GM21528 (cell line): ENCODE data around the gene PHACTR3.

Source experiments
- ATAC-seq: cut with Tn5 transposase; IDR thresholded peaks from one replicate; pipeline ENCODE4 v1.9.1; 2021; ENCODE audit warnings: mild to moderate bottlenecking, moderate library complexity; ENCODE audit not compliant: unreplicated experiment, low FRiP score

Gene PHACTR3

DNA sequence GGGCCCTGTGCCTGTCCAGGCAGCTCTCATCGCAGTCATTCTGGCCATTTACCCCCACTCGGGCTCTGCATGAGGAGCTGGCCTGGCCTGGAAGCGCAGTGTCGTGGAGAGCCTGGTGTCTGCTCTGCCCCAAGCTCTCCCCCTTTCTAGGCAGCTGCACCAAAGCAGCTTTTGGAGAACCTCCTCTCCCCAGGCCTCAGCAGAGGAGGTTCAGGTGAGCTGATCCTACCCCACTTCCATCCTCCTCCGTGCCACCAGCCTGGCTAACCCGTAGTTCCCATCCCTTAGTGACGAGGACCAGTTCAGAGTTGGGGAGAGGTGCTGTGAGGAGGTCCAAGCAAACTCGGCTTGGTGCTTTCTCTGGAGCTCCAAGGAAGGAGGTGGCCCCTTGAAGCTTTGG lies 30.5 kb upstream of the PHACTR3 start:
- no peak for ATAC-seq

DNA sequence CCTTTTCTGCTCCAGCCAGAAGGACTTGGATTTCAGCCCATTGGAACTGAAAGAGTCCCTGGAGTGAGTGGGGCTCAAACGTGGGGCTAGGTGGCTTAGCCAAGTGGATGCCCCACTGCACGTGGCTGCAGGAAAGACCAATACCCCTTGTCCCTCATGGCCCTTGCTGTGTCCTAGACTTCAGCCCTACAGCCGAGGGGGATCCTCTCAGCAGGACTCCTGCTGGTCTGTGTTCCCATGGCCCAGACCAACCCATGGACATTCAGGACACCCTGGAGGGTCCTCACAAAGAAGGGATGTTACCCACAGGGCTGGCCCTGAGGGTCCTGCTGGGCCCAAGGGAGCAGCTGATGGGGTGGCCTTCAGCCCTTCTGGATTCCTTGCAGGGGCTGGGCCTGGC lies 30.0 kb upstream of the PHACTR3 start:
- no peak for ATAC-seq

DNA sequence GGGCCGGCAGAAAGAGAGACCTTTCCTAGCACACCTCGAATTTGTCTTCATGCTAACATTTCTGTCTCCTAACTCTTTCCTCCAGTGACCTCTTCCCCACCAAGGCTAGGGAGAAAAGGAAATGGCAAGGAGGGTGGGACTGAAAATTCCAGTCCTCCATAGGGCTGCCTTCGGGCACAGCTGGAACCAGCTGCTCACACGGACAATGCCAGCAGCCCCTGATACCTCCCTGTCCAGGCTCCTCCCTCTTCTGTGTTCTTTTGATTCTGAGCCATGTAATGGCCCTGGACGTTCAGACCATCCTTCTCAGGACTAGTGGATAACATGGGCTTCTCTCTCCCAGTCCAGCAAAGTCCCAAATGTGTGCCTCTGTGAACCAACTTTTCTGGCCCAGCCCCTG lies 29.1 kb upstream of the PHACTR3 start:
- no peak for ATAC-seq

DNA sequence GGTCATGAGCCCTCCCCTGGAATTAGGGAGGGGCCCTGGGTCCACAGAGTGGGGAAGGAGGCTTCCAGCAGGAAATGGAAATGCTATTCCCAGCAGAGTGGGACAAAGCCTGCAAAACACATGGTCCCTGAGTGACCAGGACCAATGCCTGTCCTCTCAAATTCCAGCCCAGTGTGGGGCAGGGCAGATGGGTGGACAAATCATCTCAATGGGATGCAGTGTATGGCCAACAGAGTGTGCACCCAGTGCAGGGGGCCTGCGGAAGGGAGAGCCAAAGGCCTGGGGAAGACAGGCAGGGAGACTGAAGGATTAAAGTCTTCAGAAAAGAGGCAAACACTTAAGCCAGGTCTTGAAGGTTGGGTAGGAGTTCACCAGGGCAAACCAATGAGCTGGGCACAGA lies 28.7 kb upstream of the PHACTR3 start:
- no peak for ATAC-seq

DNA sequence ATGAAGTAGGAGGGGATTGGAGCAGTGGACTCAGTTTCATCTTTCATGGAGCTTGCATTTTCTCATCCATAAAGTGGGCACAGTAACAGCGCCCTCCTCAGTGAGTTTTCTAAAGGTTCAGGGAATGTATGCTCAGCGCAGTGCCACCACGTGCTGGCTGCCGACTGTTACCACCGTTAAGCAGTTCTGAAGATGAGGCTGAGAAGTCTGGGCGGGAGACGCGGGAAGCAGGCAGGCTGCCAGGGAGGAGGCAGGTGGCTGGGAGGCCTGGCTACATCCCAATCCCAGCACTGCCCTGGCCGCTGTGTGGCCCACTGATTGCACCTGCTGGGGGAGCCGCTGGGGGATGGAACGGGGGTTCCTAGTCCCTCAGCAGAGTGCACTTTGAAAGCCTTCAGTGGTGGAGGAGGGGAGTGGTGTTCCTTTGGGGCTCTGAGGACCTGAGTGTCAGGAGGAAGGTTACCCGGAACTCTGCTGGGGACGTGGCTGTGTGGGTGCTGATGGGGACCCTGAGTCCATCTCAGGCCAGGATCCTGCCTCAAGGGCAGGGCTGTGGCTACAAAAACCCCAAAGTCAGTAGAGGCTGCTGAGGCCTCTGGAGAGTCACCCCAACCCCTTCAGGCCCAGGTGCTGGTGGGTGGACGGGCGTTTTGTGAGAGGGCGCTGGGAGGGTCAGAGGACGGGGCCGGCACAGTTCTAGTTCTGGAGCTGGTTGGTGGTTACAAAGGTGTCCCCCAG lies 28.0 kb upstream of the PHACTR3 start:
- ATAC-seq, result no peak

DNA sequence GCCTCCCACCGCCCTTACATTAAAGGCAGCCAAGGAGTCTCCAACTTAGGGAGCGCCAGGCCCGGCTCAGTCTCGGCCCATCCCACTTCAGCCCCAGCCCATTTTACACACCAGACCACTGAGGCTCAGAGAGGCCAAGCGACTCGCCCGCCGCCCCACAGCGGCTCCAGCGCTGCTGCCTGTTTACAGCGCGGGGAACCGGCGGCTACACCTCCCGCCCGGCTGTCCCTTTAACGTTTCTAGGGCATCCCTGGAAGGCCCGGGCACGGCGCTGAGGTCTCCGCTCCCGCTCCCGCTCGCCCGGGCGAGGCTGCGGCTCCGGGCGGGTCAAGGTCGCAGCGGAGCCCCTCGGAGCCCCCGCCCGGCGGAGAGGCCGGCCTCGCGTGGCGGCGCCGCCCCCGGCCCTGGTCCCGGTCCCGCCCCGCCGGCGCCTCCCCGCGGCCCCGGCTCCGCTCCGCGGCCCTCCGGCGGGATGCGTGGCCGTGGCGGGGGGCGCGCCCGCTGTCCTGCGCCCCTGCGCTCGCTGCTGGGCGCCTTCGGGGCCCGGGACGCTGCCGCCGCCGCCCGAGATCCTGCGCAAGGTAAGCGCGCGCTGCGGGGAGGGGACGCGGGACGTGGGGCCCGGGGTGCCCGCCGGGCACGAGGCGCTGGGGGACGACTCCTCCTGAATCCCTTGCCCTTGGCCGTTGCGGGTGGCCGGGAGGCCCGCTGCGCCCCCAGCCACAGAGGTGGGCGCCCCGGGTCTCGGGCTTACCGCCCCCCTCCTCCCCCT lies 27.1 kb upstream of the PHACTR3 start:
- ATAC-seq, result no peak

DNA sequence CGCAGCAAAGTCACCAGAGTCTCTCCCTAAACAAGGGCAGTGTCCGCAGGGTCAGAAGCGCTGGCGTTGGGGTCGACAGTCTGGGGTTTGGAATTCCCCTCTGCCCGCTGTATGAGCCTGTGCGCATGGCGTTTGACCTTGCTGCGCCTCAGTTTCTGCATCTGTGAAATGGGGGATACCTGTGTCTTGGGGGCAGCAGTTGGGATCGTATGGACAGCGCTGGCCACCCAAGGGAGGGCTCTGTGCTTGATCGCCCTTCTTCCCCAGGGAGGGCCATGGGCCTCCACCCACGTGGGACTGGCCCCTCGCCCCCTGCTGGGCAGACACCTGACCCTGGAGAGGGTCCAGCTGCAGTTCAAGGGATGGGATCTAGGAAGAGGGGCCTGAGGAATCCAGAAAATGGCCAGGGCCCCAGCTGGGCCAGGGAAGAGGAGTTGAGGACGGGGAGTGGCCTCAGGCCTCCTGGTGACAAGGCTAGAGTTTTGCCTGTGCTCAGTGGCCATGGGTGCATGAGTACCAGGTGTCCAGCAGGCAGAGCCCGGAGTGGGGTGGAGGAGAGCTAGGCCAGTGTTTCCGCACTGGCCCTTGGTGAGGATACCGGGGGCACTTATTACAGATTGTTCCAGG lies 26.4 kb upstream of the PHACTR3 start:
- no peak for ATAC-seq

DNA sequence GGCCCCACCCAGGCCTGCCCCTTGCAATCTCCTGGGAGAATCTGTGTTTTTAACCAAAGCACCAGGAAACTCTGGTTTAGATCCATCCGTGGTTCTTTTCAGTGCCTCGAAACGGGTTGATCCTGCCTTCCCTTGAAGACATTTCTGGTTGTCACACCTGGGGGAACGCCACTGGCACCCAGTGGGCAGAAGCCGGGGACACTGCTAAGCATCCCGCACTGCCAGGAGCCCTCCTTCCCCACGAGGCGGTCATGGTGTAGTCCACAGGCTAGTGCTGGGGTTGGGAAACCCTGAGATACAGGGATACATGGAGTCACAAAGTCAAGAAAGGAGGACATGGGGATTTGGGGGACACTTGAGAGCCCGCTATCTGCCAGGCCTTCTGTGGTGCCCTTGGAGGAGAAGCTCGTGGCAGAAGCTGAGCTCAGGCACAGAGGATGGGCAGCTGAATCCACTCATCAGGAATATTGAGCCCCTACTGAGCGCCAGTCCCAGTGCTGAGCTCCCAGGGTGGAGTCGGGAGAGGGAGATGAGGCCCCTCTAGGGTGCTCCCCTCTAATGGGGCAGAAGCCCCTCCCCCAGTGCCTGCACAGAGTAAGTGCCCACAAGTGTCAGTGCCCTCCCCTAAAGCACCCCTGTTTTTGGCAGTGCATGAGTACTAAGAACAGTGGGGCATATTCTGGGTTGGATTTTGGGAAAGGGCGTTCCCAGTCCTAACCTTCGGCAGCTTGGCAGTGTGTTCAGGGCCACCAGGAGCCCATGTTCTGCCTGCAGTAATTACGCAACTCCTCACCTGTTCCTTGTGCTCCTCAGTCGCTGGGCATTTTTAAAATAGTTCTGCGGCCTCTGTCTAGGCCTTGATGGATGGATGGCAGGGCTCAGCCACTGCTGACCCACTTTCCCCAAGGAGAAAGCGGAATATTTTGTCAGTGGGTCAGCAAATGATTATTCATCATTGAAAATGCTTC lies 25.6 kb upstream of the PHACTR3 start:
- no peak for ATAC-seq

DNA sequence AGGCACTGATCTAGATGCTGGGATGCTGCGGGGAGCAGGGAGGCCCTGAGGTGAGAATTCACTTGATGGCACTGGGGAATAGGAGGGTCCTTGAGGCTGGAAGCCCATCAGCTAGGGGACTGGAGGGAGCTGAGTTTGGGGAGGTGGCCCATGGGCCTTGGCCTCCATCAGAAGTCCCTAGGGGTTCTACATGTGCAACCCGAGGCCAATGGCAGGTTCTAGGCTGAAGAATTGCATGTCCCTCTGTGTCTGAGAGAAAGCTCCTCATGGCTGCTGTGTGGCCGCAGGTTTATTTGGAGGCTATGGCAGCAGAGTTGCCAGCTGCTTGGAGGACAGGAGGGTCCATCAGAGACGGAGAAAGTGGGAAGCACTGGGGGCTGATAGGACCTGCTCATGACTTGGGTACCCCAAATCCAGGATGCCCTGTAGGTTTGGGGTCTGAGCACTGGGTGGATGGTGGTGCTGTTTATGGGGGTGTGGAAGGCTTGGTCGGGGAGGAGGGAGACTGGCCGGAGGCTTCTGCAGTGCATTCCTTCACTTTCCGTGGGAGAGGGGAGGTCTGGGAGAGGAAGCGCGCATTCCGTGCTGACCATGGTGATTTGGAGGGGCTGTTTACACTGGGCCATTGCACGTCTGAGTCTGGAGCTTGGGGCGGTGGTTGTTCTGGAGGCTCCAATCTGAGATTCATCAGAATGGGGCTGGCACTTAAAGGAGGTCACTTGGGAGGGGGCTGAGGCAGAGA lies 24.8 kb upstream of the PHACTR3 start:
- no peak for ATAC-seq

DNA sequence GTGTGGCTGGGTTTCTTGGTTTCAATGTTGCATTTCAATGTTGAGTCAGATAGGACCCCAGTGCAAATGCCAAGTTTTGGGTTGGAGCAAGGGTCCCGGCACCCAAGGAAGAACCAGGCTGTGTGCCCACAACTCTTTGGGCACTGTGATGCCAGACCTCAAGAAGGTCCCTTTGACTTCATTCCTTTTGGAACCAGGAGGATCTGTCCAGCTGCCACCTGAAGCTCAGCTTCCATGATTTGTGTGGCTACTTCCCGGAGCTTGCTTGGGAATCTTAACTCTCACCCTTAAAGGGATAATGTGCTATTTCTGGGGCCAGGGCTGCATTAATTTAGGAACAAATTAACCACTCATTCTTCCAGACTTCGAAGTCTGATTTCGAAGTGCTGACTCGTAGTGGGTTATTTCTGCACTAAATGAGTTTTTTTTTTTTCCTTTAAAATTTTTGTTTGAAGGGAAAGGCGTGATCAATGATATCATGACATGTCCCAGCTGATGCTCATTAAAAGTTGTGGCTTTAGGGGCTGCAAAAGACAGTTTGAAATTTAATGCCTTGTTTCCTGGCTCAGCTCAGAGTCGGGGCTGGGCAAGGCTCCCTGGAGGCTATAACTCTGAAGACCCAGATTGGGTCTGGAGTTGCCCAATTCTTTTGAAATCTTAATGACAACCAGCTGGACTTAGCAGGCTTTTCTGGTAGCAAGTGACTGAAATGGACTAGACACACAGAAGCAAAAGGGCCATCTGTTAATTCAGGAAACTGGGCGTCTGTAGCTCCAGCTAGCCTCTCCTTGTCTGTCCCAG lies 24.0 kb upstream of the PHACTR3 start:
- ATAC-seq, result no peak

DNA sequence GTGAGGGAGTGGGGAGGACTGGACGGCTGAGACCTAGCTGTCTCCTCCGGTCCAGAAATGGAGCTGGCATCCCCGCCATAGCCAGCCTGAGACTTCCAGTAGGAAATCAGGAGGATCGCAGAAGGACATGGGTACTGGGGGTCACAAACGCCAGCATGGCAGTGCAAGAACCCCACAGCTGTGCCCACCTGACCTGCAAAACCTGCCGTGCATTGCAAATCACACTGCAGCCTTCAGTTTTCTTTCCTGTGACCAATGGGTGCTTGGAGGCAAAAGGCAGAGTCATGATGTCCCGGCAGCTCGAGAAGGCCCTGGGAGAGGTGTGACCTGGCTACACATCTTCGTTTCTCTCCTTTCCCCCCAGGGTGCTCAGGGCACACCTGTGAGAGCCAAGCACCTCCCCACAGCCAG lies 23.3 kb upstream of the PHACTR3 start:
- ATAC-seq, result no peak

DNA sequence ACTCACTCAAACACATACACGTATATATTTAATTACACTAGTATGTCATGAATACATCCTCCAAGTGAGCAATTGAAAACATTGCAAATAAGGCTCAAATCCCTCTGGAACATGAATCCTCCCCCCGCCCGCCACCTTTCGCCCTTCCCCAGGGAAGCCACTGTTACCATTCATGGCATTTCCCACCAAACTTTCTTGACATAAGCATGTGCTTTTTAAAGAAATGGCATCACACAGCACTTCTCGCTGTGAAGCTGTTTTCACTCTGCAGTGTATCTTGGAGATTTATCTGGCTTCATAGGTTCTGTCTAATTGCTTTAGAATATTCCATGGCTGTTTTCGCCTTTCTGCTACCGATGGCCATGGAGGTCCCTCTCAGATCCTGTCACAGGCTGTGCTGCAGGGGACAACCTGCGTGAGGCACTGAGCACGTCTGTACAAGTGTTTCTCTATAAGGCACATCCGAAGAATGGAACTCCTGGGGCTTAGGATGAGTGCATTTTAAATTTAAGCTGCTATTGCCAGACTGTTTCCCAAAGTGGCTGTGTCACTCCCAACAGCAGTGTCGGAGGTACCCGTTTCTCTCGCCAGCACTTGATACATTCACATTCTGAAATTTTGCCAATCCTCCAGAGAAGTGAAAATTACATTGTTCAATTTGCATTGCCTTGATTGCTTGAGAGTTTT lies 22.2 kb upstream of the PHACTR3 start:
- no peak for ATAC-seq

DNA sequence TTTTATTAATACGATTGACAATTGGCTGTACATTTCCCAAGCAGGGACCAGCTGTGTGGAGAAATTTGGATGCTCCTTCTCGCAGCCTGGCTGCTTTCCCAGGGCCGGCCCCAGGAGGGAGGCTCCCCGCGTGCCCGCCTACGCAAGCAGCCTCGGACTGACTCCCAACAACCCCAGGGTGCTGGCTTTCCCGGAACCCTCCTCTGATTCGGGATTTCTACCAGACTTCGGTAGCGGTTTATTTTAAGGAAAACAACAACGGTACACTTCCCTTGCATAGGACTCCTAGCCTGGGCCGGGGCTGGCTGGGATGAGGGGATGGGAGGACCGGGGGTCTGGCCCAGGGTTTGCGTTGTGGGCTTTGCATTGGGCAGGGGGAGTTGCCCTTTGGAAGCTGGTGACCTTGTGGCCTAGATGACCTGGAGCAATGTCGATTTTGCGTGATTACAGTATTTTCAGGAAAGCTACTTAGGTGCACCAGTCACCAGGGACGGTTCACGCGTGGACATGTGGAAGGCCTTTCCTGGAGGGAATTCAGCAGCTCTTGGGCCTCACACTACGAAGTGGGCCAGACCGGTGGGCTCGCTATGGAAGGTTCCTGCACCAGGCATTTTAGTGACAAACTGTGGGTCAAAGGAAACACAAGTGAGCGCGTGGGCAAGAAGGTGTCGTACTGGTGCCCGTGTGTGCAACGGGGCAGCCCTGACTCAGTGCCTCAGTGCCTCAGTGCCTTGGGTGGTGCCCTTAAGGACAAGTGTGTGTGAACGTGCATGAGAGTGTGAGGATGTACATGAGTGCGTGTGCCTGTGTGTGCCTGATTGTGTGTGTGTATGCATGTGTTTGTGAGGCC lies 20.7 kb upstream of the PHACTR3 start:
- ATAC-seq, result no peak

DNA sequence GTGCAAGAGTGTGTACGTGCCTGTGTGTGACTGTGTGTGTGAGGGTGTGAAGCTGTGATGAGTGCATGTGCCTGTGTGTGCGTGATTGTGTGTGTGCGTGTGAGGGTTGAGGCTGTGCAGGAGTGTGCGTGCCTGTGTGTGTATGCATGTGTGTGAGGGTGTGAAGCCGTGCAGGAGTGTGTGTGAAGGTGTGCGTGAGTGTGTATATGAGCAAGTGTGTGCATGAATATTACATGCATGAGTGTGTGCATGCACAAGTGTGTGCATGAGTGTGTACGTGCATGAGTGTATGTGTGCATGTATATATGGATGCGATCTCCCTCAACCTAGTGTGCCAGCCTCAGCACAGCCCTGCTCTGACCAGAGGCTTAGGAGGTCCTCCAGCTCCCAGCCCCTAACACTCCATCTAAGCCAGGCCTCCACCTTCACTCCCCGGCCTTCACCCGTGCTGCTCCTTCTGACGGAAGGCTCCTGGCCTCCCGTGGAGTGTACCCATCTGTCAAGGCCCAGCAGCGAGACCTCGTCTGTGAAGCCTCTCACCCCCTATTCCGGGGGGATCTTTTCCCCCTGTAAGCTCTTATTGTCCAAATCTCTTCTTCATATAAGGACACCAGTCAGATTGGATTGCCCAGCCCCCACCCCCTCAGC lies 19.9 kb upstream of the PHACTR3 start:
- no peak for ATAC-seq

DNA sequence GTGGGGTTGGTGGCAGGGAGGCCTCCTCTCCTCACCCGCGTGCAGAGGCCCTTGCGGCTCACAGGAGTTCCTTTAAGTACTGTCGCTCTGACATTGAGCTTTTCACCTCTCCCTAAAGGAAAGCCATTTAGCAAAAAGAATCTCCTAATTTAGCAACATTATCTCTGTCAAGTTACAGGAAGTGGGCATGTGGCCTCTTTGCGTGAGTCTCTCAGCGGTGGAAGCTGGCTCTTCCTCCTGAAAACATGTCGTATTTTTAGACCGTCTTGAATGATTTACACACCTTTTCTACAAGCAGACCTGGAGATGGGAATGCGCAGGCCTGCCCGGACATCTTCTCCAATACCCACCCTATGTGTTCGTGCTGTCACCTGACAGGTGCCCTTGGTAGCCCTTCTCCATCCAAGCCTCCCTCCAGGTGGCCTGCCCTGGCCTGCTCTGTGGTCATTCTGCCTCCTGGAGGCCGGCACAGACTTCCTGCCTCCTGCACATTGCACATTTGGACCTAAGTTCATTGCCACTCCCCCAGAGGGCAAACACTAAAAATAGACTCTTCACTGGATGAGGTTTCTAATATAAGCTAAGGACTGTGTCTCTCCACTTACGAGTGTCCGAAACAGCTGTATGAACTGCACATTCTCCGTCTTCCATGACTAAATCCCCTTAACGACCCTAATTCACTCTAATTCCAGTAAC lies 18.5 kb upstream of the PHACTR3 start:
- no peak for ATAC-seq

DNA sequence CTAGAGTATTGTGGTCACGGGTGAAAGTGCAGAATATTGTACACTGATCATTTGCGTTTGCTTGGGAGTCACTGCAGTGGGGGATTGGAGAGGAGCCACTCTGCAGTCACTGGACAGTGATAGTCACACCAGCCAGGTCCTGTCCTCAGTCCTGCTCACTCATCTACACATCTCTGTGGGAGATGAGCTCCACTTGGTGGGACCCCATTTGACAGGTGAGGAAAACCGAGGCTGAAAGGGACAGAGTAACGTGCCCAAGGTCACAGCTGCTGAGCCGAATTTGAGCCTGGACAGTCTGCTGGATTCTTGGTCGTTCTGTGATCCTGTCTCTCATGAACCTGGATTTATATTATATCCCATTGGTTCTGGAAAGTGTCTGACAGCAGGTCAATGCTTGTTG lies 17.7 kb upstream of the PHACTR3 start:
- no peak for ATAC-seq

DNA sequence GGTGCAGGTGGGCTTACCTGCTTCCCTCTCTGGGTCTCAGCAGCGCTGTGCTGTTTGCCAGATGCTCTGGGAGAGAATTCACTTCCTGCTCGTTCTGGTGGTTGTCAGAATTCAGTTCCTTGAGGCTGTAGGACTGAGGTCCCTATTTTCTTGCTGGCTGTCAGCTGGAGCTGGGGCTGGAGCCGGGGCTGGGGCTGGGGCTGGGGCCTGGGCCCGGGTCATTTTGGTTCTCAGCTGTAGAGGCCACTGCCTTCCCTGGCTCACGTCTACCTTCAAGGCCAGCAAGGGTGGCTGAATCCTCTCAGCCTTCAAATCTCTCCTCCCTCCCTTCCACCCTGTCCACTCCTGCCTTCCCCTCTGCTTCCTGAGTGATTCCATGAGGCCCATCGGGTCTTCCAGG lies 16.8 kb upstream of the PHACTR3 start:
- ATAC-seq, result no peak
